ENCODE results near the gene LRP4.

- no peak for TF ChIP-seq CTCF (conservative IDR thresholded peaks at IDR 0.05 in 1 of 2, IDR thresholded peaks at IDR 0.05 in 1 of 2; ENCODE audit: low read depth in 1 of 2, low read length in 2 of 2)
- TF ChIP-seq EZH2 (IDR thresholded peaks at IDR 0.05; ENCODE audit: low read length, missing control alignments): no peak
These were observed 3.4 kb downstream of the LRP4 start for GRCh38 chr11:46914910-46915309.
